Measurements from ENCODE around the gene ZACN. TPM values are rescaled to one million over a fixed set of nuclear protein-coding genes. Genes with fewer than 3 reads are reported as not detected.

Gene ZACN
- not detected for total RNA-seq
- long read RNA-seq, partial matches to known transcripts: 0 of 2 reads
- long read RNA-seq, other reads (novel, unspliced or antisense): 0 of 2 reads

GRCh38 chr17:76078860-76079534 is at the start of gene ZACN:
ZACN (plus strand) TSS chr17:76079182; CDS start chr17:76079265, 83 bp downstream.
- intact Hi-C loops (cut with DNase I): no loop called here
- H3K9me3 ChIP-seq: no peaks in the 10 kb centered on the region
- no peak within 1 kb of the TSS for H3K4me3 ChIP-seq
- no peak for ATAC-seq
- peaks cover 36% of the 10 kb centered on the region for H3K4me1 ChIP-seq
- no peak for DNase-seq
- H3K27me3 ChIP-seq (ENCODE audit: low read depth): peaks cover 60% of the 10 kb centered on the region
- peaks cover 22% of the 10 kb centered on the region for H3K36me3 ChIP-seq
- TF ChIP-seq CTCF (IDR thresholded peaks at IDR 0.05): no peak
- no peak within 1 kb of the TSS for H3K27ac ChIP-seq

- H3K36me3 ChIP-seq: no peaks in the 10 kb centered on the region
- TF ChIP-seq CTCF (IDR thresholded peaks at IDR 0.05): no peak
- ATAC-seq (no peak), DNase-seq (no peak)
- intact Hi-C loops (cut with DNase I): no loop called here
- H3K27me3 ChIP-seq (ENCODE audit: low read depth): no peaks in the 10 kb centered on the region
- H3K9me3 ChIP-seq: no peaks in the 10 kb centered on the region
- no peak overlapping the region for H3K27ac ChIP-seq
- peaks cover 9% of the 10 kb centered on the region for H3K4me1 ChIP-seq
- no peak overlapping the region for H3K4me3 ChIP-seq
Measured at GRCh38 chr17:76032073-76032779, 46.8 kb upstream of the ZACN start.

GRCh38 chr17:76032780-76033108 is 46.2 kb upstream of the ZACN start:
- no peak for TF ChIP-seq CTCF (IDR thresholded peaks at IDR 0.05)
- H3K4me3 ChIP-seq: no peak overlapping the region
- intact Hi-C loops (cut with DNase I): no loop called here
- H3K9me3 ChIP-seq: no peaks in the 10 kb centered on the region
- ATAC-seq (no peak), DNase-seq (no peak)
- no peaks in the 10 kb centered on the region for H3K36me3 ChIP-seq
- H3K27me3 ChIP-seq (ENCODE audit: low read depth): no peaks in the 10 kb centered on the region
- no peak overlapping the region for H3K27ac ChIP-seq
- H3K4me1 ChIP-seq: peaks cover 9% of the 10 kb centered on the region

GRCh38 chr17:76033139-76033538 is 45.8 kb upstream of the ZACN start:
- Histone ChIP-seq H3K27ac (no peak overlapping the region), H3K9me3 (no peaks in the 10 kb centered on the region), H3K4me3 (no peak overlapping the region), H3K4me1 (peaks cover 9% of the 10 kb centered on the region), H3K27me3 (ENCODE audit: low read depth) (no peaks in the 10 kb centered on the region), H3K36me3 (peaks cover 3% of the 10 kb centered on the region)
- no peak for DNase-seq
- intact Hi-C loops (cut with DNase I): no loop called here
- no peak for TF ChIP-seq CTCF (IDR thresholded peaks at IDR 0.05)
- no peak for ATAC-seq

GRCh38 chr17:76034428-76035350 is 44.3 kb upstream of the ZACN start:
- H3K36me3 ChIP-seq: peaks cover 18% of the 10 kb centered on the region
- no peak overlapping the region for H3K27ac ChIP-seq
- peaks cover 4% of the 10 kb centered on the region for H3K4me1 ChIP-seq
- ATAC-seq: no peak
- no peak overlapping the region for H3K4me3 ChIP-seq
- intact Hi-C loops (cut with DNase I): no loop called here
- H3K27me3 ChIP-seq (ENCODE audit: low read depth): no peaks in the 10 kb centered on the region
- no peak for DNase-seq
- no peak for TF ChIP-seq CTCF (IDR thresholded peaks at IDR 0.05)
- H3K9me3 ChIP-seq: no peaks in the 10 kb centered on the region

Data from lower lobe of right lung (tissue), 2 donors.